SK-N-SH treated with all-trans-retinoic acid at 6 μM for 48 hours (cell line): ENCODE data around the gene TSHZ1.

Experiments used
- CSDC2 ChIP-seq: fragments of 250-450 bp; sonication (Bioruptor Pico); IDR thresholded peaks from 2 replicates; pipeline ENCODE4 v1.5.0; 2020; ENCODE audit warnings: mild to moderate bottlenecking, moderate library complexity
- CSRNP3 ChIP-seq: fragments of 250-450 bp; sonication (Bioruptor Pico); IDR thresholded peaks from 2 replicates; pipeline ENCODE4 v1.5.1; 2021; ENCODE audit warnings: mild to moderate bottlenecking, moderate library complexity
- ESRRG ChIP-seq: fragments of 250-450 bp; sonication (Bioruptor Pico); IDR thresholded peaks from 2 replicates; pipeline ENCODE4 v1.6.1; 2021; ENCODE audit warnings: mild to moderate bottlenecking
- ISL1 ChIP-seq: fragments of 250-450 bp; sonication (Bioruptor Pico); IDR thresholded peaks from 2 replicates; pipeline ENCODE4 v2.1.2; 2022; ENCODE audit warnings: mild to moderate bottlenecking, moderate library complexity
- PATZ1 ChIP-seq: fragments of 250-450 bp; sonication (Bioruptor Pico); IDR thresholded peaks from 2 replicates; pipeline ENCODE4 v1.8.0; 2020; ENCODE audit warnings: mild to moderate bottlenecking, moderate library complexity, borderline replicate concordance
- PPARA ChIP-seq: fragments of 250-450 bp; sonication (Bioruptor Pico); IDR thresholded peaks from 2 replicates; pipeline ENCODE4 v1.5.0; 2020; ENCODE audit warnings: mild to moderate bottlenecking, borderline replicate concordance
- SNAI2 ChIP-seq: fragments of 250-450 bp; sonication (Bioruptor Pico); IDR thresholded peaks from 2 replicates; pipeline ENCODE4 v1.5.0; 2020; ENCODE audit warnings: mild to moderate bottlenecking, moderate library complexity
- TOX ChIP-seq: fragments of 250-450 bp; sonication (Bioruptor Pico); IDR thresholded peaks from 2 replicates; pipeline ENCODE4 v1.8.0; 2021; ENCODE audit warnings: mild to moderate bottlenecking, moderate library complexity, borderline replicate concordance
- ZFP30 ChIP-seq: fragments of 450-650 bp; formaldehyde crosslinking; IDR thresholded peaks from 2 replicates; pipeline ENCODE4 v1.5.0; 2022; ENCODE audit warnings: mild to moderate bottlenecking, moderate library complexity

- no peak for TF ChIP-seq SNAI2 (CRISPR knock-in tag)
- TF ChIP-seq ZFP30 (CRISPR knock-in tag): no peak
- TF ChIP-seq CSDC2 (CRISPR knock-in tag): no peak
- no peak for TF ChIP-seq ISL1
- TF ChIP-seq TOX (CRISPR knock-in tag): no peak
- TF ChIP-seq CSRNP3 (CRISPR knock-in tag): no peak
- no peak for TF ChIP-seq PATZ1 (CRISPR knock-in tag)
- no peak for TF ChIP-seq PPARA (CRISPR knock-in tag)
- TF ChIP-seq ESRRG (CRISPR knock-in tag): no peak
These were observed 9.9 kb upstream of the TSHZ1 start for GRCh38 chr18:75200605-75201280.
